ENCODE results near the gene DCLK1. TPM values are rescaled to one million over a fixed set of nuclear protein-coding genes. Genes with fewer than 3 reads are reported as not detected.

Gene DCLK1
- total and polyA plus RNA-seq, 2 experiments from 2014 or later: 0.48 to 0.65 TPM

DNA sequence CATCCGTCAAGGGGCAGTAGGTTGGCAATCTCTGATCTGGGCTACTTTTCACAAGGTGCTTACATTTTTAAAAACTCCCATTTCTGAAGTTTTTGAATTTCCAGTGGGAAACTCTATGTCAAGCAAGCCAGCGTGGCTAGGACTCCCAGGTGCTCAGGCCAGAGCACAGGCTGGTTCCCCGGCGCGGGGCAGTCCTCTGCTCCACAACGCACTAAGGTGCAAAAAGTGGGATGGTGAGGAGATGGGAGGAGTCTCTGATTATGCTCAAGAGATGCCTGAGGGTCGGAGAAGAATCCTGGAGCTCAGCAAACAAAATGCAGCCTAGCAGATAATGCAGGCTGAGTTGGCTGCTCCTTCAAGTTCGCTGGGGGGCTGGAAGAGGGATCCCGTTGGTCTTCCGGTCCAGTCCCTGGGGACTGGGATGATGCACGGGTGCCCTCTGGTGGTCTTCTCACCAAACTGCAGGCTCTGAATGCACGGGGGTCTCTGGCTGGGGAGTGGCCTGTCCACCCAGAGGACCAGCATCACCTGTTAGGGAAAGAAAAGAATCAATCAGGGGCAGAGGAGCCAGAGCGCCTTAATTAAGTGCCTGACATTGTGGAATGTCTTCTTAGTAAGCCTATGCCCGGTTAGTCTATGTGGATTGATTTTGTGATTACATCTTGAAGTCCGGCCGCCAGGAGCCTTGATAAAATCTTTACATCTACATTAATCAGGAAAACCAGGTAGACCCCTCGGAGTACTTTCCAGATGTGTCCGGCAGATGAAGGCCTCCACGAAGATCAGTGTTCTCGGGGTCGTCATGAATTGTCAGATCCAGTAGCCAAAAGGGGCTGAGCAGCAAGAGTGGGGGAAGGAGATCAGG, 410.3 kb downstream of the DCLK1 start:
- Histone ChIP-seq H3K27me3 (replicated peaks; ENCODE audit: insufficient read depth) (no peaks in the 10 kb centered on the region), H3K9me2 (ENCODE audit: insufficient read depth) (no peaks in the 10 kb centered on the region), H3K79me2 (ENCODE audit: insufficient read depth) (no peaks in the 10 kb centered on the region), H3K27ac (no peak overlapping the region), H3K36me3 (ENCODE audit: low read depth) (no peaks in the 10 kb centered on the region), H3K9ac (no peak overlapping the region), H3K4me2 (ENCODE audit: unreplicated experiment) (peak overlapping the region; percentile 78), H4K20me1 (ENCODE audit: insufficient read depth) (no peaks in the 10 kb centered on the region), H3K4me1 (ENCODE audit: insufficient read depth) (peaks cover 34% of the 10 kb centered on the region), H3K9me3 (ENCODE audit: low read depth) (no peaks in the 10 kb centered on the region), H2AFZ (peak overlapping the region; percentile 71), H3F3A (ENCODE audit: insufficient read depth) (peaks cover 32% of the 10 kb centered on the region), H3K4me3 (peak overlapping the region; percentile 65)
- in situ Hi-C loops (cut with MboI): loop anchor here (10.0 kb wide), 1 partner anchor 246 kb away; the partner anchor contains the start of gene MAB21L1
- no peak for TF ChIP-seq EZH2phosphoT487 (IDR thresholded peaks at IDR 0.05; ENCODE audit: insufficient read depth, low read depth)
- TF ChIP-seq EZH2 (IDR thresholded peaks at IDR 0.05; ENCODE audit: insufficient read depth, poor library complexity, severe bottlenecking): no peak
- DNase-seq: peak; percentile 75
- WGBS, 2 experiments (ENCODE audit: low coverage in 1 of 2, low lambda C conversion rate in 2 of 2, missing lambda C conversion rate in 2 of 2): 37 to 39% methylated on average over 21 of the region's 21 CpGs

DNA sequence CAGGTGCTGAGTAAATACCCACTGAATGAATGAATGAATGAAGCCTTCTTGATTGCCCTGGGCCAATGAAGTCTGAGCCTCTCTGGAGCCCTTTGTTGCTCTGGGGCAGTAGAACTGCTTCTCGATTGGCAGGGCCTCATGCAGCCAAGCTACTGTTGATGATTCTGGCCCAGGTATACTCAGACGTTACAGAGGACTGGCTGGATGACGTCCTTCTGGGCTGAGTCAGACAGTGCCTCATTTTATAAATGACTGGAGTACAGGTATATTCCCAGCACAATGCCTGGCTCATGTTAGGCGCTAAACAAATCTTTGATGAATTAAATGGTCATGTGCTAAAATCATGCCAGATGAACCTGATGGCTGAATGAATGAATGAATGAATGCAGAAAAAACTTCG, 410.9 kb downstream of the DCLK1 start:
- Histone ChIP-seq H3K79me2 (ENCODE audit: insufficient read depth) (no peaks in the 10 kb centered on the region), H3K27ac (no peak overlapping the region), H3K36me3 (ENCODE audit: low read depth) (no peaks in the 10 kb centered on the region), H3F3A (ENCODE audit: insufficient read depth) (peaks cover 30% of the 10 kb centered on the region), H4K20me1 (ENCODE audit: insufficient read depth) (no peaks in the 10 kb centered on the region), H3K27me3 (replicated peaks; ENCODE audit: insufficient read depth) (no peaks in the 10 kb centered on the region), H3K4me3 (no peak overlapping the region), H2AFZ (no peak overlapping the region), H3K4me2 (ENCODE audit: unreplicated experiment) (peak overlapping the region; percentile 78), H3K9me2 (ENCODE audit: insufficient read depth) (no peaks in the 10 kb centered on the region), H3K4me1 (ENCODE audit: insufficient read depth) (peaks cover 36% of the 10 kb centered on the region), H3K9ac (no peak overlapping the region), H3K9me3 (ENCODE audit: low read depth) (no peaks in the 10 kb centered on the region)
- TF ChIP-seq EZH2 (IDR thresholded peaks at IDR 0.05; ENCODE audit: insufficient read depth, poor library complexity, severe bottlenecking): no peak
- no peak for TF ChIP-seq EZH2phosphoT487 (IDR thresholded peaks at IDR 0.05; ENCODE audit: insufficient read depth, low read depth)
- DNase-seq: no peak
- in situ Hi-C loops (cut with MboI): loop anchor here (10.0 kb wide), 1 partner anchor 245 kb away; the partner anchor contains the start of gene MAB21L1
- WGBS, 2 experiments (ENCODE audit: low coverage in 1 of 2, low lambda C conversion rate in 2 of 2, missing lambda C conversion rate in 2 of 2): 69 to 82% methylated on average over 5 of the region's 5 CpGs

Other genes starting within 250 kb of the DCLK1 start
- not detected in 2 replicates for gene SOHLH2, start 83.2 kb upstream of the DCLK1 start, total RNA-seq (2014; rRNA removed; shearing (Covaris generic))
- gene SOHLH2, start 83.2 kb upstream of the DCLK1 start, polyA plus RNA-seq (2016; fragmentation: Nextera tagmentation; extraction: Ambion mirVana): not detected in 2 replicates
- 0.22 and 0.25 TPM in 2 replicates for gene CCDC169, start 166.4 kb upstream of the DCLK1 start, total RNA-seq (2014; rRNA removed; shearing (Covaris generic))
- 0.63 and 0.79 TPM in 2 replicates for gene CCDC169, start 166.4 kb upstream of the DCLK1 start, polyA plus RNA-seq (2016; fragmentation: Nextera tagmentation; extraction: Ambion mirVana)
- 77.1 and 82.4 TPM in 2 replicates for gene SPART, start 215.0 kb upstream of the DCLK1 start, total RNA-seq (2014; rRNA removed; shearing (Covaris generic))
- 66.3 and 72.8 TPM in 2 replicates for gene SPART, start 215.0 kb upstream of the DCLK1 start, polyA plus RNA-seq (2016; fragmentation: Nextera tagmentation; extraction: Ambion mirVana)